ENCODE data around the gene ARHGAP18. TPM values are rescaled to one million over a fixed set of nuclear protein-coding genes. Genes with fewer than 3 reads are reported as not detected.

The ARHGAP18 gene
- total and polyA plus RNA-seq, 10 of the 15 experiments (the other 5 are each of a cell fraction or from before 2014, with no cell fraction given), result 18.2 to 52.2 (median 31.7) TPM

DNA sequence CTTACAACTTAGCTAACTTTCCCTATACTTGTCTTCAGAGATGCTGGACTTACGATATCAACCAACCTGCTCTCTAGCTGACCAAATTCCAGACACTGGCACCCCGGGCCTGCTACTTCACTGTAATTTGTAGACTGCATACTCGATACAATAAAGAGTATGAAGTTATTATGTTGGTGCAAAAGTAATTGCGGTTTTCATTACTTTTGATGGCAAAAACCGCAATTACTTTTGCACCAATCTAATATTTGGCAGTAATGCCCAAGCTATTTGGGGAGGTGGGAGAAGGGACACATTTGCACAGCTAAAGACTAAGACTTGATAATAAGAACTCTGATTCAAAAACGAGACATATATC is 34.9 kb upstream of the ARHGAP18 start:
- FAIRE-seq, result no peak
- Histone ChIP-seq H3K27me3 (replicated peaks in 1 of 2; ENCODE audit: control insufficient read depth in 2 of 2, insufficient read depth in 2 of 2, low read length in 1 of 2) (no peaks in the 10 kb centered on the region), H3K4me3 (no peak overlapping the region), H3K79me2 (ENCODE audit: control insufficient read depth, insufficient read depth, low read length) (no peaks in the 10 kb centered on the region), H3K9me3 (replicated peaks; ENCODE audit: control insufficient read depth, insufficient read depth, low read length) (no peaks in the 10 kb centered on the region), H3K36me3 (ENCODE audit: control insufficient read depth in 2 of 2, insufficient read depth in 2 of 2, low read length in 1 of 2) (no peaks in the 10 kb centered on the region), H3K9ac (ENCODE audit: control insufficient read depth, insufficient read depth, low read length) (no peak overlapping the region), H2AFZ (ENCODE audit: control insufficient read depth, low read depth, low read length) (no peak overlapping the region; the same call in 1 of the 2 replicates), H3K4me1 (ENCODE audit: control insufficient read depth, insufficient read depth, low read length) (peaks cover 25% of the 10 kb centered on the region), H4K20me1 (ENCODE audit: control insufficient read depth, insufficient read depth) (no peaks in the 10 kb centered on the region), H3K27ac (ENCODE audit: control insufficient read depth, insufficient read depth) (no peak overlapping the region), H3K4me2 (ENCODE audit: control insufficient read depth, insufficient read depth) (no peak overlapping the region)
- in situ Hi-C loops (cut with MboI) (loop anchor here (5.0 kb wide), 2 partner anchors 148 to 253 kb away; no protein-coding TSS in a partner anchor), intact Hi-C loops (cut with micrococcal nuclease; ENCODE audit: unreplicated experiment) (no loop called here)
- no peak for DNase-seq (ENCODE audit: low read depth, low spot score)
- BruUV-seq (replicated peaks), result no TSS peak
- ATAC-seq, result no peak
- 79% methylated on average over 6 of the region's 6 CpGs for WGBS (ENCODE audit: insufficient coverage, insufficient replicate concordance, low lambda C conversion rate, missing lambda C conversion rate)
- POLR2A ChIA-PET, result interaction anchor here (0.6 to 1.2 kb wide), 6 partner anchors 12 to 147 kb away, joined by 3 to 4 read pairs (median 3); no protein-coding TSS in a partner anchor
- TF ChIP-seq YY1 (IDR thresholded peaks at IDR 0.05; ENCODE audit: low read depth, low read length) (no peak), ZZZ3 (IDR thresholded peaks at IDR 0.05; ENCODE audit: control insufficient read depth, insufficient read length, low read depth) (no peak), ZSCAN29 (IDR thresholded peaks at IDR 0.05) (no peak), CBFB (IDR thresholded peaks at IDR 0.05; ENCODE audit: low read depth) (no peak)
- TF ChIP-seq, protein P1, sequence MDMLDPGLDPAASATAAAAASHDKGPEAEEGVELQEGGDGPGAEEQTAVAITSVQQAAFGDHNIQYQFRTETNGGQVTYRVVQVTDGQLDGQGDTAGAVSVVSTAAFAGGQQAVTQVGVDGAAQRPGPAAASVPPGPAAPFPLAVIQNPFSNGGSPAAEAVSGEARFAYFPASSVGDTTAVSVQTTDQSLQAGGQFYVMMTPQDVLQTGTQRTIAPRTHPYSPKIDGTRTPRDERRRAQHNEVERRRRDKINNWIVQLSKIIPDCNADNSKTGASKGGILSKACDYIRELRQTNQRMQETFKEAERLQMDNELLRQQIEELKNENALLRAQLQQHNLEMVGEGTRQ (IDR thresholded peaks at IDR 0.05; ENCODE audit: borderline replicate concordance, low read depth, low read length), result no peak
- TF ChIP-seq, protein P2, sequence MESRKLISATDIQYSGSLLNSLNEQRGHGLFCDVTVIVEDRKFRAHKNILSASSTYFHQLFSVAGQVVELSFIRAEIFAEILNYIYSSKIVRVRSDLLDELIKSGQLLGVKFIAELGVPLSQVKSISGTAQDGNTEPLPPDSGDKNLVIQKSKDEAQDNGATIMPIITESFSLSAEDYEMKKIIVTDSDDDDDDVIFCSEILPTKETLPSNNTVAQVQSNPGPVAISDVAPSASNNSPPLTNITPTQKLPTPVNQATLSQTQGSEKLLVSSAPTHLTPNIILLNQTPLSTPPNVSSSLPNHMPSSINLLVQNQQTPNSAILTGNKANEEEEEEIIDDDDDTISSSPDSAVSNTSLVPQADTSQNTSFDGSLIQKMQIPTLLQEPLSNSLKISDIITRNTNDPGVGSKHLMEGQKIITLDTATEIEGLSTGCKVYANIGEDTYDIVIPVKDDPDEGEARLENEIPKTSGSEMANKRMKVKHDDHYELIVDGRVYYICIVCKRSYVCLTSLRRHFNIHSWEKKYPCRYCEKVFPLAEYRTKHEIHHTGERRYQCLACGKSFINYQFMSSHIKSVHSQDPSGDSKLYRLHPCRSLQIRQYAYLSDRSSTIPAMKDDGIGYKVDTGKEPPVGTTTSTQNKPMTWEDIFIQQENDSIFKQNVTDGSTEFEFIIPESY (IDR thresholded peaks at IDR 0.05), result no peak
- TF ChIP-seq, protein P3, sequence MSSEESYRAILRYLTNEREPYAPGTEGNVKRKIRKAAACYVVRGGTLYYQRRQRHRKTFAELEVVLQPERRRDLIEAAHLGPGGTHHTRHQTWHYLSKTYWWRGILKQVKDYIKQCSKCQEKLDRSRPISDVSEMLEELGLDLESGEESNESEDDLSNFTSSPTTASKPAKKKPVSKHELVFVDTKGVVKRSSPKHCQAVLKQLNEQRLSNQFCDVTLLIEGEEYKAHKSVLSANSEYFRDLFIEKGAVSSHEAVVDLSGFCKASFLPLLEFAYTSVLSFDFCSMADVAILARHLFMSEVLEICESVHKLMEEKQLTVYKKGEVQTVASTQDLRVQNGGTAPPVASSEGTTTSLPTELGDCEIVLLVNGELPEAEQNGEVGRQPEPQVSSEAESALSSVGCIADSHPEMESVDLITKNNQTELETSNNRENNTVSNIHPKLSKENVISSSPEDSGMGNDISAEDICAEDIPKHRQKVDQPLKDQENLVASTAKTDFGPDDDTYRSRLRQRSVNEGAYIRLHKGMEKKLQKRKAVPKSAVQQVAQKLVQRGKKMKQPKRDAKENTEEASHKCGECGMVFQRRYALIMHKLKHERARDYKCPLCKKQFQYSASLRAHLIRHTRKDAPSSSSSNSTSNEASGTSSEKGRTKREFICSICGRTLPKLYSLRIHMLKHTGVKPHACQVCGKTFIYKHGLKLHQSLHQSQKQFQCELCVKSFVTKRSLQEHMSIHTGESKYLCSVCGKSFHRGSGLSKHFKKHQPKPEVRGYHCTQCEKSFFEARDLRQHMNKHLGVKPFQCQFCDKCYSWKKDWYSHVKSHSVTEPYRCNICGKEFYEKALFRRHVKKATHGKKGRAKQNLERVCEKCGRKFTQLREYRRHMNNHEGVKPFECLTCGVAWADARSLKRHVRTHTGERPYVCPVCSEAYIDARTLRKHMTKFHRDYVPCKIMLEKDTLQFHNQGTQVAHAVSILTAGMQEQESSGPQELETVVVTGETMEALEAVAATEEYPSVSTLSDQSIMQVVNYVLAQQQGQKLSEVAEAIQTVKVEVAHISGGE (CRISPR knock-in tag; IDR thresholded peaks at IDR 0.05), result no peak
- CTCF ChIA-PET, result interaction anchor here (0.6 to 6.4 kb wide), 19 partner anchors 9 to 277 kb away, joined by 3 to 70 read pairs (median 4); no protein-coding TSS in a partner anchor
- RAD21 ChIA-PET (ENCODE audit: unreplicated experiment), result interaction anchor here (0.8 to 4.7 kb wide), 10 partner anchors 8 to 277 kb away, joined by 3 to 45 read pairs (median 6); partner anchors contain the start of gene ARHGAP18
- SMC1A ChIA-PET (ENCODE audit: uncharacterized antibody, unreplicated experiment), result interaction anchor here (0.6 to 4.7 kb wide), 33 partner anchors 10 to 378 kb away, joined by 3 to 32 read pairs (median 4); partner anchors contain the start of gene ARHGAP18

Measured in GM12878 (cell line).